Measurements from ENCODE around the gene MAPT. TPM values are rescaled to one million over a fixed set of nuclear protein-coding genes. Genes with fewer than 3 reads are reported as not detected.

MAPT gene
- total and polyA plus RNA-seq, 4 donors, result 0.27 to 3.8 (median 1.8) TPM

GRCh38 chr17:46023783-46024388 lies 129.5 kb downstream of the MAPT start:
- 93 to 94% methylated on average over 24 of the region's 24 CpGs for WGBS, 2 donors
- TF ChIP-seq, protein P1, sequence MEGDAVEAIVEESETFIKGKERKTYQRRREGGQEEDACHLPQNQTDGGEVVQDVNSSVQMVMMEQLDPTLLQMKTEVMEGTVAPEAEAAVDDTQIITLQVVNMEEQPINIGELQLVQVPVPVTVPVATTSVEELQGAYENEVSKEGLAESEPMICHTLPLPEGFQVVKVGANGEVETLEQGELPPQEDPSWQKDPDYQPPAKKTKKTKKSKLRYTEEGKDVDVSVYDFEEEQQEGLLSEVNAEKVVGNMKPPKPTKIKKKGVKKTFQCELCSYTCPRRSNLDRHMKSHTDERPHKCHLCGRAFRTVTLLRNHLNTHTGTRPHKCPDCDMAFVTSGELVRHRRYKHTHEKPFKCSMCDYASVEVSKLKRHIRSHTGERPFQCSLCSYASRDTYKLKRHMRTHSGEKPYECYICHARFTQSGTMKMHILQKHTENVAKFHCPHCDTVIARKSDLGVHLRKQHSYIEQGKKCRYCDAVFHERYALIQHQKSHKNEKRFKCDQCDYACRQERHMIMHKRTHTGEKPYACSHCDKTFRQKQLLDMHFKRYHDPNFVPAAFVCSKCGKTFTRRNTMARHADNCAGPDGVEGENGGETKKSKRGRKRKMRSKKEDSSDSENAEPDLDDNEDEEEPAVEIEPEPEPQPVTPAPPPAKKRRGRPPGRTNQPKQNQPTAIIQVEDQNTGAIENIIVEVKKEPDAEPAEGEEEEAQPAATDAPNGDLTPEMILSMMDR (IDR thresholded peaks at IDR 0.05; ENCODE audit: control extremely low read depth, extremely low read depth), result no peak

DNA sequence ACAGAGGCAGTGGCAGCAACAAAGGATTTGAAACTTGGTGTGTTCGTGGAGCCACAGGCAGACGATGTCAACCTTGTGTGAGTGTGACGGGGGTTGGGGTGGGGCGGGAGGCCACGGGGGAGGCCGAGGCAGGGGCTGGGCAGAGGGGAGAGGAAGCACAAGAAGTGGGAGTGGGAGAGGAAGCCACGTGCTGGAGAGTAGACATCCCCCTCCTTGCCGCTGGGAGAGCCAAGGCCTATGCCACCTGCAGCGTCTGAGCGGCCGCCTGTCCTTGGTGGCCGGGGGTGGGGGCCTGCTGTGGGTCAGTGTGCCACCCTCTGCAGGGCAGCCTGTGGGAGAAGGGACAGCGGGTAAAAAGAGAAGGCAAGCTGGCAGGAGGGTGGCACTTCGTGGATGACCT lies 130.2 kb downstream of the MAPT start:
- no peaks in the 10 kb centered on the region for H3K9me3 ChIP-seq (ENCODE audit: control insufficient read depth in 4 of 4, insufficient read depth in 3 of 4, low read length in 3 of 4)
- ATAC-seq (ENCODE audit: insufficient read depth, low FRiP score) (no peak), DNase-seq (no peak)
- 84 to 87% methylated on average over 14 of the region's 14 CpGs for WGBS, 2 donors
- no peaks in the 10 kb centered on the region for H3K27me3 ChIP-seq (ENCODE audit: control insufficient read depth in 3 of 3, insufficient read depth in 3 of 3, low read length in 2 of 3)
- no peak overlapping the region for H3K4me3 ChIP-seq
- H3K36me3 ChIP-seq (ENCODE audit: control insufficient read depth in 4 of 4, insufficient read depth in 4 of 4, low read length in 4 of 4), result peaks cover 3 to 22% (median 10%) of the 10 kb centered on the region in 4 donors
- H3K4me1 ChIP-seq (ENCODE audit: control insufficient read depth in 5 of 5, insufficient read depth in 5 of 5, low read length in 5 of 5), result no peaks in the 10 kb centered on the region
- H3K27ac ChIP-seq (ENCODE audit: low read depth in 1 of 2, low read length in 1 of 2), result no peak overlapping the region
- TF ChIP-seq, protein P1 (IDR thresholded peaks at IDR 0.05; ENCODE audit: control extremely low read depth, extremely low read depth), result no peak
- H3K9ac ChIP-seq (ENCODE audit: insufficient read depth in 1 of 2, low read length in 2 of 2), result no peak overlapping the region

More at GRCh38 chr17:46023783-46024388, 129.5 kb downstream of the MAPT start:
- ATAC-seq (ENCODE audit: insufficient read depth, low FRiP score), result no peak
- DNase-seq, result no peak
- Histone ChIP-seq H3K9me3 (ENCODE audit: control insufficient read depth in 4 of 4, insufficient read depth in 3 of 4, low read length in 3 of 4) (no peaks in the 10 kb centered on the region), H3K9ac (ENCODE audit: insufficient read depth in 1 of 2, low read length in 2 of 2) (no peak overlapping the region), H3K4me3 (no peak overlapping the region), H3K27ac (ENCODE audit: low read depth in 1 of 2, low read length in 1 of 2) (no peak overlapping the region), H3K27me3 (ENCODE audit: control insufficient read depth in 3 of 3, insufficient read depth in 3 of 3, low read length in 2 of 3) (no peaks in the 10 kb centered on the region), H3K36me3 (ENCODE audit: control insufficient read depth in 4 of 4, insufficient read depth in 4 of 4, low read length in 4 of 4) (peaks cover 3 to 19% (median 10%) of the 10 kb centered on the region in 4 donors), H3K4me1 (ENCODE audit: control insufficient read depth in 5 of 5, insufficient read depth in 5 of 5, low read length in 5 of 5) (no peaks in the 10 kb centered on the region)

DNA sequence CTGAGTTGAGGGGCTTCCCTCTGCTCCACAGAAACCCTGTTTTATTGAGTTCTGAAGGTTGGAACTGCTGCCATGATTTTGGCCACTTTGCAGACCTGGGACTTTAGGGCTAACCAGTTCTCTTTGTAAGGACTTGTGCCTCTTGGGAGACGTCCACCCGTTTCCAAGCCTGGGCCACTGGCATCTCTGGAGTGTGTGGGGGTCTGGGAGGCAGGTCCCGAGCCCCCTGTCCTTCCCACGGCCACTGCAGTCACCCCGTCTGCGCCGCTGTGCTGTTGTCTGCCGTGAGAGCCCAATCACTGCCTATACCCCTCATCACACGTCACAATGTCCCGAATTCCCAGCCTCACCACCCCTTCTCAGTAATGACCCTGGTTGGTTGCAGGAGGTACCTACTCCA lies 130.7 kb downstream of the MAPT start:
- TF ChIP-seq, protein P1 (IDR thresholded peaks at IDR 0.05; ENCODE audit: control extremely low read depth, extremely low read depth), result no peak
- Histone ChIP-seq H3K27ac (ENCODE audit: low read depth in 1 of 2, low read length in 1 of 2) (no peak overlapping the region), H3K9me3 (ENCODE audit: control insufficient read depth in 4 of 4, insufficient read depth in 3 of 4, low read length in 3 of 4) (no peaks in the 10 kb centered on the region), H3K36me3 (ENCODE audit: control insufficient read depth in 4 of 4, insufficient read depth in 4 of 4, low read length in 4 of 4) (peaks cover 3 to 22% (median 10%) of the 10 kb centered on the region in 4 donors), H3K4me1 (ENCODE audit: control insufficient read depth in 5 of 5, insufficient read depth in 5 of 5, low read length in 5 of 5) (no peaks in the 10 kb centered on the region), H3K27me3 (ENCODE audit: control insufficient read depth in 3 of 3, insufficient read depth in 3 of 3, low read length in 2 of 3) (no peaks in the 10 kb centered on the region), H3K4me3 (no peak overlapping the region), H3K9ac (ENCODE audit: insufficient read depth in 1 of 2, low read length in 2 of 2) (no peak overlapping the region)
- DNase-seq (no peak), ATAC-seq (ENCODE audit: insufficient read depth, low FRiP score) (no peak)
- WGBS, 2 donors, result 92% methylated on average over 10 of the region's 10 CpGs

Measured in lung (tissue), 12 donors.